Measurements from ENCODE around the gene FBN1.

FBN1 gene

GRCh38 chr15:48603922-48604321 is 41.6 kb downstream of the FBN1 start:
- Histone ChIP-seq H3K4me1 (ENCODE audit: control insufficient read depth, insufficient read depth, low read length) (no peaks in the 10 kb centered on the region), H3K9me3 (ENCODE audit: control insufficient read depth, low read length) (no peaks in the 10 kb centered on the region), H3K27ac (ENCODE audit: insufficient read depth, low read depth, low read length, poor library complexity, severe bottlenecking) (no peak overlapping the region), H3K36me3 (ENCODE audit: control insufficient read depth, insufficient read depth, low read length) (peaks cover 3% of the 10 kb centered on the region), H3K27me3 (ENCODE audit: control insufficient read depth, insufficient read depth, low read length, poor library complexity, severe bottlenecking) (no peaks in the 10 kb centered on the region), H3K4me3 (ENCODE audit: insufficient read depth, low read depth, low read length) (no peak overlapping the region)
- 89 to 96% methylated on average over 3 of the region's 3 CpGs for WGBS, 2 experiments

GRCh38 chr15:48603123-48603500 is 42.4 kb downstream of the FBN1 start:
- Histone ChIP-seq H3K9me3 (ENCODE audit: control insufficient read depth, low read length) (no peaks in the 10 kb centered on the region), H3K4me1 (ENCODE audit: control insufficient read depth, insufficient read depth, low read length) (no peaks in the 10 kb centered on the region), H3K36me3 (ENCODE audit: control insufficient read depth, insufficient read depth, low read length) (peaks cover 3% of the 10 kb centered on the region), H3K4me3 (ENCODE audit: insufficient read depth, low read depth, low read length) (no peak overlapping the region), H3K27me3 (ENCODE audit: control insufficient read depth, insufficient read depth, low read length, poor library complexity, severe bottlenecking) (no peaks in the 10 kb centered on the region), H3K27ac (ENCODE audit: insufficient read depth, low read depth, low read length, poor library complexity, severe bottlenecking) (no peak overlapping the region)
- 75 to 77% methylated on average over 6 of the region's 6 CpGs for WGBS, 2 experiments

GRCh38 chr15:48602358-48603122 is 43.0 kb downstream of the FBN1 start:
- no peak overlapping the region for H3K27ac ChIP-seq (ENCODE audit: insufficient read depth, low read depth, low read length, poor library complexity, severe bottlenecking)
- WGBS, 2 experiments = 100% methylated on average over 1 to 4 of the region's 4 CpGs
- H3K4me3 ChIP-seq (ENCODE audit: insufficient read depth, low read depth, low read length) = no peak overlapping the region
- no peaks in the 10 kb centered on the region for H3K9me3 ChIP-seq (ENCODE audit: control insufficient read depth, low read length)
- no peaks in the 10 kb centered on the region for H3K27me3 ChIP-seq (ENCODE audit: control insufficient read depth, insufficient read depth, low read length, poor library complexity, severe bottlenecking)
- H3K4me1 ChIP-seq (ENCODE audit: control insufficient read depth, insufficient read depth, low read length) = no peaks in the 10 kb centered on the region
- peaks cover 3% of the 10 kb centered on the region for H3K36me3 ChIP-seq (ENCODE audit: control insufficient read depth, insufficient read depth, low read length)

- no peak overlapping the region for H3K27ac ChIP-seq (ENCODE audit: insufficient read depth, low read depth, low read length, poor library complexity, severe bottlenecking)
- WGBS, 2 experiments = 92 to 96% methylated on average over 4 of the region's 4 CpGs
Measured at GRCh38 chr15:48601095-48601494, 44.4 kb downstream of the FBN1 start.

GRCh38 chr15:48596841-48597240 is 48.7 kb downstream of the FBN1 start:
- Histone ChIP-seq H3K36me3 (ENCODE audit: control insufficient read depth, insufficient read depth, low read length) (no peaks in the 10 kb centered on the region), H3K9me3 (ENCODE audit: control insufficient read depth, low read length) (no peaks in the 10 kb centered on the region), H3K4me1 (ENCODE audit: control insufficient read depth, insufficient read depth, low read length) (no peaks in the 10 kb centered on the region), H3K4me3 (ENCODE audit: insufficient read depth, low read depth, low read length) (no peak overlapping the region), H3K27me3 (ENCODE audit: control insufficient read depth, insufficient read depth, low read length, poor library complexity, severe bottlenecking) (no peaks in the 10 kb centered on the region), H3K27ac (ENCODE audit: insufficient read depth, low read depth, low read length, poor library complexity, severe bottlenecking) (no peak overlapping the region)
- WGBS, 2 experiments = 91 to 92% methylated on average over 4 of the region's 4 CpGs

More at GRCh38 chr15:48601095-48601494, 44.4 kb downstream of the FBN1 start:
- Histone ChIP-seq H3K9me3 (ENCODE audit: control insufficient read depth, low read length) (no peaks in the 10 kb centered on the region), H3K36me3 (ENCODE audit: control insufficient read depth, insufficient read depth, low read length) (no peaks in the 10 kb centered on the region), H3K27me3 (ENCODE audit: control insufficient read depth, insufficient read depth, low read length, poor library complexity, severe bottlenecking) (no peaks in the 10 kb centered on the region), H3K4me3 (ENCODE audit: insufficient read depth, low read depth, low read length) (no peak overlapping the region), H3K4me1 (ENCODE audit: control insufficient read depth, insufficient read depth, low read length) (no peaks in the 10 kb centered on the region)

- no peaks in the 10 kb centered on the region for H3K36me3 ChIP-seq (ENCODE audit: control insufficient read depth, insufficient read depth, low read length)
- 90 to 99% methylated on average over 4 of the region's 4 CpGs for WGBS, 2 experiments
Measured at GRCh38 chr15:48596415-48596814, 49.1 kb downstream of the FBN1 start.

GRCh38 chr15:48595981-48596380 is 49.5 kb downstream of the FBN1 start:
- H3K27ac ChIP-seq (ENCODE audit: insufficient read depth, low read depth, low read length, poor library complexity, severe bottlenecking) = no peak overlapping the region
- H3K36me3 ChIP-seq (ENCODE audit: control insufficient read depth, insufficient read depth, low read length) = no peaks in the 10 kb centered on the region
- H3K4me1 ChIP-seq (ENCODE audit: control insufficient read depth, insufficient read depth, low read length) = no peaks in the 10 kb centered on the region
- no peaks in the 10 kb centered on the region for H3K9me3 ChIP-seq (ENCODE audit: control insufficient read depth, low read length)
- no peaks in the 10 kb centered on the region for H3K27me3 ChIP-seq (ENCODE audit: control insufficient read depth, insufficient read depth, low read length, poor library complexity, severe bottlenecking)
- 92 to 95% methylated on average over 5 of the region's 5 CpGs for WGBS, 2 experiments
- H3K4me3 ChIP-seq (ENCODE audit: insufficient read depth, low read depth, low read length) = no peak overlapping the region

More at GRCh38 chr15:48596415-48596814, 49.1 kb downstream of the FBN1 start:
- H3K27me3 ChIP-seq (ENCODE audit: control insufficient read depth, insufficient read depth, low read length, poor library complexity, severe bottlenecking) = no peaks in the 10 kb centered on the region
- H3K4me1 ChIP-seq (ENCODE audit: control insufficient read depth, insufficient read depth, low read length) = no peaks in the 10 kb centered on the region
- H3K9me3 ChIP-seq (ENCODE audit: control insufficient read depth, low read length) = no peaks in the 10 kb centered on the region
- H3K27ac ChIP-seq (ENCODE audit: insufficient read depth, low read depth, low read length, poor library complexity, severe bottlenecking) = no peak overlapping the region
- H3K4me3 ChIP-seq (ENCODE audit: insufficient read depth, low read depth, low read length) = no peak overlapping the region

GRCh38 chr15:48592933-48593332 is 52.6 kb downstream of the FBN1 start:
- H3K9me3 ChIP-seq (ENCODE audit: control insufficient read depth, low read length) = no peaks in the 10 kb centered on the region
- no peak overlapping the region for H3K4me3 ChIP-seq (ENCODE audit: insufficient read depth, low read depth, low read length)
- H3K27me3 ChIP-seq (ENCODE audit: control insufficient read depth, insufficient read depth, low read length, poor library complexity, severe bottlenecking) = no peaks in the 10 kb centered on the region
- 89 to 100% methylated on average over 1 of the region's 1 CpG for WGBS, 2 experiments
- no peaks in the 10 kb centered on the region for H3K36me3 ChIP-seq (ENCODE audit: control insufficient read depth, insufficient read depth, low read length)
- no peaks in the 10 kb centered on the region for H3K4me1 ChIP-seq (ENCODE audit: control insufficient read depth, insufficient read depth, low read length)
- no peak overlapping the region for H3K27ac ChIP-seq (ENCODE audit: insufficient read depth, low read depth, low read length, poor library complexity, severe bottlenecking)

GRCh38 chr15:48592221-48592731 is 53.2 kb downstream of the FBN1 start:
- 88% methylated on average over 2 of the region's 2 CpGs for WGBS, 2 experiments
- H3K27ac ChIP-seq (ENCODE audit: insufficient read depth, low read depth, low read length, poor library complexity, severe bottlenecking) = no peak overlapping the region
- H3K4me1 ChIP-seq (ENCODE audit: control insufficient read depth, insufficient read depth, low read length) = no peaks in the 10 kb centered on the region
- H3K36me3 ChIP-seq (ENCODE audit: control insufficient read depth, insufficient read depth, low read length) = no peaks in the 10 kb centered on the region
- no peaks in the 10 kb centered on the region for H3K27me3 ChIP-seq (ENCODE audit: control insufficient read depth, insufficient read depth, low read length, poor library complexity, severe bottlenecking)
- no peaks in the 10 kb centered on the region for H3K9me3 ChIP-seq (ENCODE audit: control insufficient read depth, low read length)
- no peak overlapping the region for H3K4me3 ChIP-seq (ENCODE audit: insufficient read depth, low read depth, low read length)

- Histone ChIP-seq H3K27ac (ENCODE audit: insufficient read depth, low read depth, low read length, poor library complexity, severe bottlenecking) (no peak overlapping the region), H3K4me1 (ENCODE audit: control insufficient read depth, insufficient read depth, low read length) (no peaks in the 10 kb centered on the region), H3K36me3 (ENCODE audit: control insufficient read depth, insufficient read depth, low read length) (no peaks in the 10 kb centered on the region), H3K27me3 (ENCODE audit: control insufficient read depth, insufficient read depth, low read length, poor library complexity, severe bottlenecking) (no peaks in the 10 kb centered on the region), H3K9me3 (ENCODE audit: control insufficient read depth, low read length) (no peaks in the 10 kb centered on the region), H3K4me3 (ENCODE audit: insufficient read depth, low read depth, low read length) (no peak overlapping the region)
- WGBS, 2 experiments = 92 to 94% methylated on average over 1 of the region's 1 CpG
Measured at GRCh38 chr15:48590723-48591122, 54.8 kb downstream of the FBN1 start.

Data from ectodermal cell (in vitro differentiated cells).